GM12878 (cell line): ENCODE measurements around the gene IL6R. TPM values are rescaled to one million over a fixed set of nuclear protein-coding genes. Genes with fewer than 3 reads are reported as not detected.

Experiments used
- ATAC-seq: fragments of 200-7000 bp; cut with Tn5 transposase; 3 replicates; pipeline ENCODE4 v1.9.1; 2020; ENCODE audit warnings: mild to moderate bottlenecking, moderate library complexity
- BruUV-seq: library from RNA; stranded (reverse); fragments of 400-500 nt; replicated peaks from 2 replicates; lab custom pipeline; 2021; lab: Mats Ljungman, UMichigan
- CTCF ChIA-PET: fragments of 300-600 bp; sonication (Branson Sonifier 250); formaldehyde crosslinking; extraction: SDS; loops from one replicate; lab custom pipeline; 2021; ENCODE audit warnings: inconsistent platforms; lab: Yijun Ruan, JAX
- POLR2A ChIA-PET: fragments of 350-600 bp; formaldehyde crosslinking; extraction: SDS; loops from one replicate; lab custom pipeline; 2021; ENCODE audit warnings: inconsistent platforms; lab: Charles Lee
- RAD21 ChIA-PET: fragments of 300-600 bp; sonication (Branson Sonifier 250); formaldehyde crosslinking; loops from one replicate; lab custom pipeline; 2023; ENCODE audit warnings: antibody characterized with exemption; ENCODE audit not compliant: unreplicated experiment; lab: Charles Lee
- SMC1A ChIA-PET: fragments of 300-600 bp; sonication (Branson Sonifier 250); formaldehyde crosslinking; loops from one replicate; lab custom pipeline; 2023; ENCODE audit not compliant: unreplicated experiment, uncharacterized antibody; lab: Charles Lee
- DNase-seq: peaks from one replicate; pipeline ENCODE4 v3.0.0-alpha.2; 2011; ENCODE audit warnings: low read depth, low spot score
- FAIRE-seq: peaks from 3 replicates; lab custom pipeline; 2011; peaks lifted over from hg19 to GRCh38; lab: Jason Lieb, UNC
- H2AFZ ChIP-seq: 2 replicates; pipeline ENCODE4 v1.6.0; 2011; ENCODE audit warnings: low read depth, low read length, control low read depth; ENCODE audit not compliant: control insufficient read depth
- H3K27ac ChIP-seq: 2 replicates; pipeline ENCODE4 v1.5.1; 2011; ENCODE audit warnings: control low read depth; ENCODE audit not compliant: control insufficient read depth, insufficient read depth
- H3K27me3 ChIP-seq, 2 experiments: replicated peaks in 1 of 2; 2 replicates each; pipeline versions ENCODE4 v1.6.0 to v1.6.1; 2011; ENCODE audit warnings: low read length in 1 of 2; ENCODE audit not compliant: control insufficient read depth in 2 of 2, insufficient read depth in 2 of 2
- H3K36me3 ChIP-seq, 2 experiments: 2 replicates each; pipeline ENCODE4 v1.5.1; 2011; ENCODE audit warnings: low read length in 1 of 2; ENCODE audit not compliant: control insufficient read depth in 2 of 2, insufficient read depth in 2 of 2
- H3K4me1 ChIP-seq: 2 replicates; pipeline ENCODE4 v1.6.1; 2011; ENCODE audit warnings: mild to moderate bottlenecking, low read length, moderate library complexity, mixed read lengths; ENCODE audit not compliant: control insufficient read depth, insufficient read depth
- H3K4me2 ChIP-seq: 2 replicates; pipeline ENCODE4 v1.6.0; 2011; ENCODE audit warnings: control low read depth; ENCODE audit not compliant: control insufficient read depth, insufficient read depth
- H3K4me3 ChIP-seq: fragments of 200-600 bp; sonication (generic); 2 replicates; pipeline ENCODE4 v1.5.1; 2016
- H3K79me2 ChIP-seq: 2 replicates; pipeline ENCODE4 v1.6.0; 2011; ENCODE audit warnings: low read length; ENCODE audit not compliant: control insufficient read depth, insufficient read depth
- H3K9ac ChIP-seq: 2 replicates; pipeline ENCODE4 v1.8.0; 2011; ENCODE audit warnings: low read length, control low read depth, mixed read lengths; ENCODE audit not compliant: control insufficient read depth, insufficient read depth
- H3K9me3 ChIP-seq: replicated peaks from 3 replicates; pipeline ENCODE4 v1.5.1; 2011; ENCODE audit warnings: mild to moderate bottlenecking, low read length; ENCODE audit not compliant: control insufficient read depth, insufficient read depth
- H4K20me1 ChIP-seq: 2 replicates; pipeline ENCODE4 v1.6.0; 2011; ENCODE audit not compliant: control insufficient read depth, insufficient read depth
- BACH1 ChIP-seq: fragments of 450-650 bp; IDR thresholded peaks from 2 replicates; pipeline ENCODE4 v1.6.1; 2017; ENCODE audit warnings: mild to moderate bottlenecking, borderline replicate concordance
- IKZF2 ChIP-seq, 2 experiments: fragments of 450-650 bp; IDR thresholded peaks; 2 replicates each; pipeline ENCODE4 v1.6.1; 2017; ENCODE audit warnings: mild to moderate bottlenecking in 2 of 2, moderate library complexity in 2 of 2
- MEF2A ChIP-seq: IDR thresholded peaks from 2 replicates; pipeline ENCODE4 v1.6.1; 2011; ENCODE audit warnings: low read depth, mild to moderate bottlenecking, low read length, moderate library complexity; ENCODE audit not compliant: insufficient read depth
- MYC ChIP-seq: IDR thresholded peaks from 2 replicates; pipeline ENCODE4 v1.6.1; 2011; ENCODE audit warnings: mild to moderate bottlenecking, low read length, moderate library complexity, inconsistent platforms; ENCODE audit not compliant: insufficient read depth, insufficient replicate concordance, insufficient read length, severe bottlenecking
- RUNX3 ChIP-seq: IDR thresholded peaks from 2 replicates; pipeline ENCODE4 v1.6.1; 2012; ENCODE audit warnings: low read length, inconsistent platforms
- WGBS: methylation state at CpG from one replicate; pipeline ENCODE4 v1.1.6; 2016; ENCODE audit warnings: low lambda C conversion rate; ENCODE audit not compliant: insufficient replicate concordance, insufficient coverage; ENCODE audit errors: missing lambda C conversion rate; 5-methylcytosine and 5-hydroxymethylcytosine counted together
- in situ Hi-C: fragments of 300-500 bp; cut with MboI; formaldehyde crosslinking; loops from 9 replicates; pipeline ENCODE4 v1.14.3; 2018; ENCODE audit warnings: mixed read lengths
- intact Hi-C: fragments of 100-400 bp; cut with micrococcal nuclease; formaldehyde crosslinking; loops from one replicate; pipeline ENCODE4 v1.14.2; 2022; ENCODE audit not compliant: unreplicated experiment
- polyA plus RNA-seq, 11 experiments: library from polyadenylated mRNA; depleted of rRNA in 4 of 11; unstranded in 6 of 11; stranded (reverse) in 5 of 11; fragments of >200 nt; fragmentation: Nextera tagmentation in 4 of 11; fragmentation: Illumina TruSeq in 1 of 11; extraction: Ambion mirVana in 4 of 11; extraction: Trizol in 1 of 11; gene quantifications; 1 replicate in 1 of 11; 2 replicates in 10 of 11; pipeline versions ENCODE4 v1.2.1 to v1.2.3, GENCODE V29; 2011 to 2016; ENCODE audit warnings: inconsistent platforms in 2 of 11, missing spikeins in 2 of 11, low read depth in 1 of 11
- total RNA-seq, 4 experiments: library from RNA; depleted of rRNA in 3 of 4; stranded (reverse); fragments of >200 nt in 3 of 4; fragmentation: Illumina TruSeq in 1 of 4; extraction: Trizol in 1 of 4; gene quantifications; 2 replicates each; pipeline versions ENCODE4 v1.2.1 to v1.2.3, GENCODE V29; 2013 to 2021
- TF ChIP-seq, protein P1 (sequence below): IDR thresholded peaks from 2 replicates; pipeline ENCODE4 v1.6.1; 2012; ENCODE audit warnings: low read depth, low read length, improper control_type of control experiment
- TF ChIP-seq, protein P2 (sequence below): fragments of 450-650 bp; IDR thresholded peaks from 2 replicates; pipeline ENCODE4 v1.6.1; 2017; ENCODE audit warnings: mild to moderate bottlenecking, moderate library complexity

The IL6R gene
- total and polyA plus RNA-seq, 10 of the 15 experiments (the other 5 are each of a cell fraction or from before 2014, with no cell fraction given), result 1.9 to 43.4 (median 17.5) TPM

DNA sequence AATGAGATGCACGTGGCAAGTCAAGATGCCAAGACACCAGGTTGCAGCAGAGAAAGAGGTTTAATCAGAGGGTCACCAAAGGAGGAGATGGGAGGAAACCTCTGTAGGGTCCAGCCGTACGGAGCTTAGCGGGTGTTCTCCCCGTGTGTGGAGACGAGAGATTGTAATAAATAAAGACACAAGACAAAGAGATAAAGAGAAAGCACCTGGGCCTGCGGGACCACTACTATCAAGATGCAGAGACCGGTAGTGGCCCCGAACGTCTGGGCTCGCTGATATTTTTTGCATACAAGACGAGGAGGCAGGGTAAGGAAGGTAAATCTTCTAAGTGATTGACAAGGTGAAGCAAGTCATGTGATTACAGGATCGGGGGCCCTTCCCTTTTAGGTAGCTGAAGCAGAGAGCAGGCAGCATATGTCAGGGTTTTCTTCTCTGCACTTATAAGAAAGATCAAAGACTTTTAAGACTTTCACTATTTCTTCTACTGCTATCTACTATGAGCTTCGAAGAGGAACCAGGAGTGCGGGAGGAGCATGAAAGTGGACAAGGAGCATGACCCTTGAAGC lies 55.6 kb downstream of the IL6R start (continued):
- TF ChIP-seq, protein P1, sequence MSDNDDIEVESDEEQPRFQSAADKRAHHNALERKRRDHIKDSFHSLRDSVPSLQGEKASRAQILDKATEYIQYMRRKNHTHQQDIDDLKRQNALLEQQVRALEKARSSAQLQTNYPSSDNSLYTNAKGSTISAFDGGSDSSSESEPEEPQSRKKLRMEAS, result no peak
- TF ChIP-seq, all 136 proteins: peak for 0

DNA sequence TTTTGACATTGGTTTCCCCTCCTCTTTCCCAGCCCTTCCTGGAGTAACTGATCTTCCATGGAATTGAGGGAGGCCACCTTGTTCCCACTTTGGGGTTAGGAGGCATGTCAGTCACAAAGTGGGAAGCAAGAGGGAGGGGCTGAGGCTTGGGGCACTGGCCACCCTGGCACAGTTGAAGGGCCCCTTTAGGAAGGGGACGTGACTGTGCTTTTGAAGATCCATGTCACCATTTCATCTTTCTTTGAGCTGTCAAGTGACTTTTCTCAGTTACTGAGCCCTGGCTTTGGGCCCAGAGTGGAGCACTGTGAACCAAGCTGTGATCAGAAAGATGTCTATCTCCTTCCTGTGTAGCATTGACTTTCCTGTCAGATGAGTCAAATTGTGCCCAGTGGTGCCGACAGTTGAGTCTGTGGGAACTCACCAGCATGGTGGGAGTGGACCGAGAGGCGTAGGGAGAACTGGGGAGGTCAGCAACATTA lies 58.4 kb downstream of the IL6R start:
- H3K4me2 ChIP-seq, result no peak overlapping the region
- RAD21 ChIA-PET, result interaction anchor here (0.6 to 5.9 kb wide), 4 partner anchors 8 to 129 kb away, joined by 5 to 53 read pairs (median 6); no protein-coding TSS in a partner anchor
- no peak overlapping the region for H3K27ac ChIP-seq
- POLR2A ChIA-PET, result interaction anchor here (0.6 to 1.2 kb wide), 3 partner anchors 14 to 582 kb away, joined by 3 read pairs; no protein-coding TSS in a partner anchor
- no peak overlapping the region for H2AFZ ChIP-seq
- CTCF ChIA-PET, result interaction anchor here (0.6 to 6.8 kb wide), 8 partner anchors 12 to 129 kb away, joined by 3 to 62 read pairs (median 4); no protein-coding TSS in a partner anchor
- ATAC-seq, result peak; percentile 42
- intact Hi-C loops, result no loop called here
- H3K4me1 ChIP-seq, result peaks cover 20% of the 10 kb centered on the region
- no peaks in the 10 kb centered on the region for H3K27me3 ChIP-seq
- H3K9me3 ChIP-seq, result no peaks in the 10 kb centered on the region
- no peak for FAIRE-seq
- H3K9ac ChIP-seq, result no peak overlapping the region
- SMC1A ChIA-PET, result interaction anchor here (0.9 to 1.6 kb wide), 5 partner anchors 10 to 76 kb away, joined by 3 to 5 read pairs (median 3); no protein-coding TSS in a partner anchor
- no TSS peak for BruUV-seq
- no peaks in the 10 kb centered on the region for H3K79me2 ChIP-seq
- in situ Hi-C loops, result no loop called here
- peak; percentile 46 for DNase-seq
- H3K36me3 ChIP-seq, result no peaks in the 10 kb centered on the region
- 14% methylated on average over 4 of the region's 4 CpGs for WGBS
- no peaks in the 10 kb centered on the region for H4K20me1 ChIP-seq
- no peak for TF ChIP-seq MEF2A
- TF ChIP-seq RUNX3, result peak; percentile 52
- TF ChIP-seq, protein P2, sequence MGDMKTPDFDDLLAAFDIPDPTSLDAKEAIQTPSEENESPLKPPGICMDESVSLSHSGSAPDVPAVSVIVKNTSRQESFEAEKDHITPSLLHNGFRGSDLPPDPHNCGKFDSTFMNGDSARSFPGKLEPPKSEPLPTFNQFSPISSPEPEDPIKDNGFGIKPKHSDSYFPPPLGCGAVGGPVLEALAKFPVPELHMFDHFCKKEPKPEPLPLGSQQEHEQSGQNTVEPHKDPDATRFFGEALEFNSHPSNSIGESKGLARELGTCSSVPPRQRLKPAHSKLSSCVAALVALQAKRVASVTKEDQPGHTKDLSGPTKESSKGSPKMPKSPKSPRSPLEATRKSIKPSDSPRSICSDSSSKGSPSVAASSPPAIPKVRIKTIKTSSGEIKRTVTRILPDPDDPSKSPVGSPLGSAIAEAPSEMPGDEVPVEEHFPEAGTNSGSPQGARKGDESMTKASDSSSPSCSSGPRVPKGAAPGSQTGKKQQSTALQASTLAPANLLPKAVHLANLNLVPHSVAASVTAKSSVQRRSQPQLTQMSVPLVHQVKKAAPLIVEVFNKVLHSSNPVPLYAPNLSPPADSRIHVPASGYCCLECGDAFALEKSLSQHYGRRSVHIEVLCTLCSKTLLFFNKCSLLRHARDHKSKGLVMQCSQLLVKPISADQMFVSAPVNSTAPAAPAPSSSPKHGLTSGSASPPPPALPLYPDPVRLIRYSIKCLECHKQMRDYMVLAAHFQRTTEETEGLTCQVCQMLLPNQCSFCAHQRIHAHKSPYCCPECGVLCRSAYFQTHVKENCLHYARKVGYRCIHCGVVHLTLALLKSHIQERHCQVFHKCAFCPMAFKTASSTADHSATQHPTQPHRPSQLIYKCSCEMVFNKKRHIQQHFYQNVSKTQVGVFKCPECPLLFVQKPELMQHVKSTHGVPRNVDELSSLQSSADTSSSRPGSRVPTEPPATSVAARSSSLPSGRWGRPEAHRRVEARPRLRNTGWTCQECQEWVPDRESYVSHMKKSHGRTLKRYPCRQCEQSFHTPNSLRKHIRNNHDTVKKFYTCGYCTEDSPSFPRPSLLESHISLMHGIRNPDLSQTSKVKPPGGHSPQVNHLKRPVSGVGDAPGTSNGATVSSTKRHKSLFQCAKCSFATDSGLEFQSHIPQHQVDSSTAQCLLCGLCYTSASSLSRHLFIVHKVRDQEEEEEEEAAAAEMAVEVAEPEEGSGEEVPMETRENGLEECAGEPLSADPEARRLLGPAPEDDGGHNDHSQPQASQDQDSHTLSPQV, result no peak
- peak in 1 of 2 experiments; percentile 24; a peak in 1 of 4 replicates for TF ChIP-seq IKZF2 (IDR thresholded peaks at IDR 0.05)
- TF ChIP-seq BACH1, result no peak
- TF ChIP-seq MYC, result no peak
- no peak overlapping the region for H3K4me3 ChIP-seq
